ENCODE results near the gene CAPN14. TPM values are rescaled to one million over a fixed set of nuclear protein-coding genes. Genes with fewer than 3 reads are reported as not detected.

The CAPN14 gene
- total RNA-seq, 4 donors from 2014 or later = 0.22 TPM; not detected in 3

GRCh38 chr2:31140151-31140550 lies 77.2 kb downstream of the CAPN14 start:
- no peak for TF ChIP-seq CTCF (IDR thresholded peaks at IDR 0.05; ENCODE audit: low read depth)

GRCh38 chr2:31139671-31140070 lies 77.6 kb downstream of the CAPN14 start:
- TF ChIP-seq CTCF (IDR thresholded peaks at IDR 0.05; ENCODE audit: low read depth) = no peak

GRCh38 chr2:31138037-31138962 lies 79.0 kb downstream of the CAPN14 start, which contains the start of gene GALNT14:
Gene GALNT14, minus strand, starts transcription at chr2:31138440. Its CDS starts 354 bp downstream, at chr2:31138086.
- TF ChIP-seq CTCF (IDR thresholded peaks at IDR 0.05; ENCODE audit: low read depth) = no peak

GRCh38 chr2:31137211-31138036 lies 79.9 kb downstream of the CAPN14 start:
- no peak for TF ChIP-seq CTCF (IDR thresholded peaks at IDR 0.05; ENCODE audit: low read depth)

- TF ChIP-seq CTCF (IDR thresholded peaks at IDR 0.05; ENCODE audit: low read depth) = no peak
These were observed 80.6 kb downstream of the CAPN14 start for GRCh38 chr2:31136732-31137131.

- no peak for TF ChIP-seq CTCF (IDR thresholded peaks at IDR 0.05; ENCODE audit: low read depth)
These were observed 81.3 kb downstream of the CAPN14 start for GRCh38 chr2:31136000-31136399.

- TF ChIP-seq CTCF (IDR thresholded peaks at IDR 0.05; ENCODE audit: low read depth) = no peak
These were observed 82.8 kb downstream of the CAPN14 start for GRCh38 chr2:31134480-31134879.

Data from subcutaneous adipose tissue (tissue), 4 donors.